K562 (cell line): Measurements from ENCODE around the gene CLSTN2. TPM values are rescaled to one million over a fixed set of nuclear protein-coding genes. Genes with fewer than 3 reads are reported as not detected.

Source experiments
- ATAC-seq: fragments of 200-7000 bp; cut with Tn5 transposase; 3 replicates; pipeline ENCODE4 v1.9.1; 2020; ENCODE audit warnings: moderate library complexity
- BruUV-seq: library from RNA; stranded (reverse); fragments of 400-500 nt; replicated peaks from 2 replicates; lab custom pipeline; 2021; lab: Mats Ljungman, UMichigan
- CTCF ChIA-PET: fragments of 300-600 bp; formaldehyde crosslinking; extraction: SDS; loops from one replicate; lab custom pipeline; 2021; ENCODE audit warnings: low intra/inter-chr PET ratio; lab: Yijun Ruan, JAX
- POLR2A ChIA-PET: fragments of 300-600, 350-650 bp; sonication (Branson Sonifier 250); formaldehyde crosslinking; extraction: SDS; loops from one replicate; lab custom pipeline; 2021; ENCODE audit warnings: antibody characterized with exemption, inconsistent platforms; lab: Yijun Ruan, JAX
- DNase-seq, 4 experiments: peaks; one replicate each; pipeline versions ENCODE4 v3.0.0 to v3.0.0-alpha.2; 2011 to 2018; ENCODE audit warnings: low spot score in 3 of 4, mixed read lengths in 3 of 4; ENCODE audit errors: extremely low read depth in 1 of 4
- FAIRE-seq: peaks from 2 replicates; lab custom pipeline; 2011; peaks lifted over from hg19 to GRCh38; lab: Jason Lieb, UNC
- H2AFZ ChIP-seq: 2 replicates; pipeline ENCODE4 v1.6.0; 2011; ENCODE audit warnings: low read depth, low read length, control low read depth, inconsistent platforms
- H3K27ac ChIP-seq: fragments of 200-600 bp; 3 replicates; pipeline ENCODE4 v1.8.0; 2011; ENCODE audit warnings: low read depth, mild to moderate bottlenecking, control low read depth, inconsistent platforms, low read length, moderate library complexity, mixed read lengths; ENCODE audit errors: extremely low read depth
- H3K27me3 ChIP-seq, 2 experiments: fragments of 300-600 bp in 1 of 2; 2 replicates in 1 of 2; 3 replicates in 1 of 2; pipeline versions ENCODE4 v1.6.0 to v1.8.0; 2011; ENCODE audit warnings: inconsistent platforms in 2 of 2, low read length in 2 of 2, mild to moderate bottlenecking in 1 of 2, mixed read lengths in 1 of 2, moderate library complexity in 1 of 2; ENCODE audit not compliant: control insufficient read depth in 2 of 2, insufficient read depth in 2 of 2
- H3K36me3 ChIP-seq: fragments of 300-600 bp; 3 replicates; pipeline ENCODE4 v1.8.0; 2011; ENCODE audit warnings: mild to moderate bottlenecking, low read length, inconsistent platforms; ENCODE audit not compliant: control insufficient read depth, insufficient read depth
- H3K4me1 ChIP-seq, 2 experiments: fragments of 200-600 bp in 1 of 2; replicated peaks in 1 of 2; 2 replicates in 1 of 2; 3 replicates in 1 of 2; pipeline versions ENCODE4 v1.5.1 to v1.8.0; 2011; ENCODE audit warnings: inconsistent platforms in 2 of 2, low read length in 2 of 2, mild to moderate bottlenecking in 1 of 2, mixed read lengths in 1 of 2, moderate library complexity in 1 of 2; ENCODE audit not compliant: control insufficient read depth in 2 of 2, insufficient read depth in 2 of 2
- H3K4me2 ChIP-seq: 2 replicates; pipeline ENCODE4 v1.6.1; 2011; ENCODE audit warnings: low read length, control low read depth, inconsistent platforms, mixed read lengths; ENCODE audit not compliant: insufficient read depth
- H3K4me3 ChIP-seq: fragments of 200-600 bp; sonication (generic), shearing (Covaris generic); 2 replicates; pipeline ENCODE4 v1.5.1; 2016; ENCODE audit warnings: control low read depth, inconsistent platforms
- H3K79me2 ChIP-seq: fragments of 200-600 bp; 3 replicates; pipeline ENCODE4 v1.8.0; 2011; ENCODE audit warnings: low read length, inconsistent platforms; ENCODE audit not compliant: control insufficient read depth, insufficient read depth
- H3K9ac ChIP-seq, 2 experiments: 2 replicates each; pipeline versions ENCODE4 v1.6.0 to v1.6.1; 2011; ENCODE audit warnings: low read depth in 2 of 2, low read length in 2 of 2, control low read depth in 1 of 2, inconsistent platforms in 1 of 2, mild to moderate bottlenecking in 1 of 2, mixed read lengths in 1 of 2; ENCODE audit not compliant: insufficient read depth in 1 of 2
- H3K9me1 ChIP-seq: one replicate; pipeline ENCODE4 v1.6.0; 2011; ENCODE audit warnings: inconsistent platforms, mild to moderate bottlenecking, low read length, moderate library complexity; ENCODE audit not compliant: control insufficient read depth, insufficient read depth
- H3K9me3 ChIP-seq: replicated peaks from 2 replicates; pipeline ENCODE4 v1.5.1; 2011; ENCODE audit warnings: low read depth, low read length, inconsistent platforms; ENCODE audit not compliant: control insufficient read depth, insufficient read depth
- H4K20me1 ChIP-seq: replicated peaks from 2 replicates; pipeline ENCODE4 v1.6.1; 2011; ENCODE audit warnings: low read length, inconsistent platforms, mixed read lengths; ENCODE audit not compliant: control insufficient read depth, insufficient read depth
- CUX1 ChIP-seq: fragments of 200-800 bp; sonication (Bioruptor generic); IDR thresholded peaks from 2 replicates; pipeline ENCODE4 v1.6.1; 2016; ENCODE audit warnings: missing genetic modification characterization, missing compliant biosample characterization
- WGBS: fragments of 100-300 bp; shearing (Covaris generic); methylation state at CpG from one replicate; pipeline ENCODE4 v1.1.6; 2016; ENCODE audit warnings: low coverage, mixed read lengths; ENCODE audit not compliant: insufficient coverage; ENCODE audit errors: missing lambda C conversion rate; 5-methylcytosine and 5-hydroxymethylcytosine counted together
- in situ Hi-C: fragments of 300-500 bp; cut with MboI; formaldehyde crosslinking; loops from 4 replicates; pipeline ENCODE4 v1.15.0; 2018; ENCODE audit warnings: inconsistent platforms, mixed read lengths
- intact Hi-C: fragments of 100-400 bp; cut with micrococcal nuclease; formaldehyde crosslinking; loops from 2 replicates; pipeline ENCODE4 v1.14.2; 2022
- polyA plus RNA-seq, 8 experiments: library from polyadenylated mRNA; depleted of rRNA in 4 of 8; stranded (reverse) in 5 of 8; unstranded in 3 of 8; fragments of >200 nt; fragmentation: Nextera tagmentation in 2 of 8; fragmentation: Illumina TruSeq in 1 of 8; extraction: Ambion mirVana in 2 of 8; extraction: Trizol in 1 of 8; gene quantifications; 2 replicates each; pipeline versions ENCODE4 v1.2.1 to v1.2.3, GENCODE V29; 2011 to 2014; ENCODE audit warnings: inconsistent platforms in 1 of 8, missing spikeins in 1 of 8
- total RNA-seq, 7 experiments: library from RNA; depleted of rRNA in 6 of 7; stranded (reverse); fragments of >200 nt in 6 of 7; fragmentation: Illumina TruSeq in 2 of 7; extraction: Trizol in 2 of 7; gene quantifications; 2 replicates each; pipeline versions ENCODE4 v1.2.1 to v1.2.3, GENCODE V29; 2011 to 2021; ENCODE audit warnings: low replicate concordance in 1 of 7

Gene CLSTN2
- total and polyA plus RNA-seq, 9 of the 15 experiments (the other 6 are each of a cell fraction or from before 2014, with no cell fraction given): 0.02 to 0.04 (median 0.04) TPM; not detected in 6

DNA sequence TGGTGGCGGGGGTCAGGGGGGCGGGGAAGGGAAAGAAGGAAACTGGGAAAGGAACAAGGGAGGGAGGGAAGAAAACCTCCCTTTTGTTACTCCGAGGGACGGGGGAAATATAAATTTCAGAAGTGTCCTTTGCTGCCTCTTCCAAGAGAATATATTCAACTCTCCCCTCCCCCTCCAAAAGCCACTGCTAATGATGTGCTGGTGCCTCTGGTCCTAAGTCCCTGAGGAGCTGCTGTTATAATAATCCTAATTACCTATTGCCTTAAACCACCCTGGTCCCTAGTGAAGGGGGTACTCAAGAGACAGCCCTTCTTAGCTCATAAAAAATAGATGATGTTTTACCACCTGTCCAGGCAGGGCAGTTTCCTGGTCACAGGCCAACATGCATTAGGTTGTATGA, 624.6 kb downstream of the CLSTN2 start:
- no peaks in the 10 kb centered on the region for H3K36me3 ChIP-seq
- WGBS: 0% methylated on average over 2 of the region's 4 CpGs
- no peak overlapping the region for H2AFZ ChIP-seq
- H3K9me3 ChIP-seq: no peaks in the 10 kb centered on the region
- no peak overlapping the region for H3K9ac ChIP-seq
- H3K79me2 ChIP-seq: no peaks in the 10 kb centered on the region
- in situ Hi-C loops: no loop called here
- H3K9me1 ChIP-seq: no peaks in the 10 kb centered on the region
- no peak overlapping the region for H3K27ac ChIP-seq
- H3K4me2 ChIP-seq: no peak overlapping the region
- H3K27me3 ChIP-seq: peaks cover 4 to 19% of the 10 kb centered on the region in 2 experiments; a peak in 4 of 5 replicates
- DNase-seq (no peak), FAIRE-seq (no peak), ATAC-seq (no peak)
- no TSS peak for BruUV-seq
- no peaks in the 10 kb centered on the region for H3K4me1 ChIP-seq
- intact Hi-C loops: no loop called here
- TF ChIP-seq CUX1 (CRISPR knock-in tag): no peak
- H3K4me3 ChIP-seq: no peak overlapping the region
- ChIA-PET CTCF (no interaction called here), POLR2A (no interaction called here)
- H4K20me1 ChIP-seq: no peaks in the 10 kb centered on the region; the same call in 1 of the 2 replicates
